ENCODE data around the gene ADGRD1. TPM values are rescaled to one million over a fixed set of nuclear protein-coding genes. Genes with fewer than 3 reads are reported as not detected.

Gene ADGRD1
- total and polyA plus RNA-seq, 7 donors = 0.46 to 22.5 (median 7.2) TPM

- H3K4me3 ChIP-seq = peak overlapping the region in 1 of 4 donors; percentile 10
- DNase-seq = no peak
- no peaks in the 10 kb centered on the region for H3K9me3 ChIP-seq
- no peaks in the 10 kb centered on the region for H3K36me3 ChIP-seq
- peaks cover 0 to 6% (median 2%) of the 10 kb centered on the region in 4 donors for H3K4me1 ChIP-seq
- WGBS, 2 donors = 35 to 66% methylated on average over 18 of the region's 18 CpGs
- H3K27me3 ChIP-seq = no peaks in the 10 kb centered on the region
- H3K27ac ChIP-seq = peak overlapping the region in 1 of 4 donors; percentile 43
- TF ChIP-seq EP300 (IDR thresholded peaks at IDR 0.05) = no peak
- TF ChIP-seq POLR2AphosphoS5 (IDR thresholded peaks at IDR 0.05) = no peak
- TF ChIP-seq CTCF (IDR thresholded peaks at IDR 0.05) = no peak
- no peak for TF ChIP-seq POLR2A (IDR thresholded peaks at IDR 0.05)
- intact Hi-C loops (cut with DNase I) = no loop called here
These were observed 81.6 kb downstream of the ADGRD1 start for GRCh38 chr12:131035245-131035681.

GRCh38 chr12:131038159-131038558 lies 84.5 kb downstream of the ADGRD1 start:
- Histone ChIP-seq H3K9me3 (no peaks in the 10 kb centered on the region), H3K4me3 (no peak overlapping the region), H3K27ac (no peak overlapping the region), H3K27me3 (no peaks in the 10 kb centered on the region), H3K4me1 (peaks cover 0 to 6% (median 2%) of the 10 kb centered on the region in 4 donors), H3K36me3 (no peaks in the 10 kb centered on the region)
- DNase-seq = no peak
- WGBS, 2 donors = 94 to 95% methylated on average over 11 of the region's 11 CpGs
- TF ChIP-seq POLR2A (IDR thresholded peaks at IDR 0.05) (no peak), EP300 (IDR thresholded peaks at IDR 0.05) (no peak), POLR2AphosphoS5 (IDR thresholded peaks at IDR 0.05) (no peak), CTCF (IDR thresholded peaks at IDR 0.05) (no peak)
- intact Hi-C loops (cut with DNase I) = no loop called here

GRCh38 chr12:131038961-131039950 lies 85.5 kb downstream of the ADGRD1 start:
- peaks cover 0 to 6% (median 2%) of the 10 kb centered on the region in 4 donors for H3K4me1 ChIP-seq
- H3K27ac ChIP-seq = no peak overlapping the region
- H3K36me3 ChIP-seq = no peaks in the 10 kb centered on the region
- TF ChIP-seq POLR2A (IDR thresholded peaks at IDR 0.05) (no peak), EP300 (IDR thresholded peaks at IDR 0.05) (no peak), POLR2AphosphoS5 (IDR thresholded peaks at IDR 0.05) (no peak), CTCF (IDR thresholded peaks at IDR 0.05) (no peak)
- no peaks in the 10 kb centered on the region for H3K27me3 ChIP-seq
- DNase-seq = no peak
- H3K9me3 ChIP-seq = no peaks in the 10 kb centered on the region
- 77 to 85% methylated on average over 35 of the region's 35 CpGs for WGBS, 2 donors
- no peak overlapping the region for H3K4me3 ChIP-seq
- intact Hi-C loops (cut with DNase I) = no loop called here

- WGBS, 2 donors = 81 to 82% methylated on average over 11 of the region's 11 CpGs
- DNase-seq = no peak
- no peak for TF ChIP-seq EP300 (IDR thresholded peaks at IDR 0.05)
These were observed 86.8 kb downstream of the ADGRD1 start for GRCh38 chr12:131040491-131040890.

GRCh38 chr12:131041216-131041967 lies 87.7 kb downstream of the ADGRD1 start:
- intact Hi-C loops (cut with DNase I) = no loop called here
- Histone ChIP-seq H3K4me3 (no peak overlapping the region), H3K27ac (no peak overlapping the region), H3K9me3 (no peaks in the 10 kb centered on the region), H3K36me3 (no peaks in the 10 kb centered on the region), H3K4me1 (peaks cover 0 to 6% (median 0%) of the 10 kb centered on the region in 4 donors), H3K27me3 (no peaks in the 10 kb centered on the region)
- no peak for DNase-seq
- no peak for TF ChIP-seq POLR2A (IDR thresholded peaks at IDR 0.05)
- TF ChIP-seq CTCF (IDR thresholded peaks at IDR 0.05) = no peak
- no peak for TF ChIP-seq POLR2AphosphoS5 (IDR thresholded peaks at IDR 0.05)
- TF ChIP-seq EP300 (IDR thresholded peaks at IDR 0.05) = no peak
- 64 to 73% methylated on average over 20 of the region's 20 CpGs for WGBS, 2 donors

More at GRCh38 chr12:131040491-131040890, 86.8 kb downstream of the ADGRD1 start:
- intact Hi-C loops (cut with DNase I) = no loop called here
- no peaks in the 10 kb centered on the region for H3K9me3 ChIP-seq
- H3K4me3 ChIP-seq = no peak overlapping the region
- H3K27ac ChIP-seq = no peak overlapping the region
- no peaks in the 10 kb centered on the region for H3K36me3 ChIP-seq
- peaks cover 0 to 6% (median 0%) of the 10 kb centered on the region in 4 donors for H3K4me1 ChIP-seq
- H3K27me3 ChIP-seq = no peaks in the 10 kb centered on the region
